PC-9 (cell line): ENCODE measurements around the gene PRSS21. TPM values are rescaled to one million over a fixed set of nuclear protein-coding genes. Genes with fewer than 3 reads are reported as not detected.

ENCODE experiments used
- BruUV-seq: library from RNA; stranded (reverse); fragments of 400-500 nt; replicated peaks from 2 replicates; lab custom pipeline; 2021; lab: Mats Ljungman, UMichigan
- CTCF ChIA-PET: fragments of 300-600 bp; sonication (Branson Sonifier 250); formaldehyde crosslinking; loops from one replicate; lab custom pipeline; 2022; ENCODE audit warnings: antibody characterized with exemption; lab: Charles Lee
- POLR2A ChIA-PET: fragments of 300-600 bp; sonication (Branson Sonifier 250); formaldehyde crosslinking; loops from one replicate; lab custom pipeline; 2022; ENCODE audit warnings: antibody characterized with exemption; ENCODE audit not compliant: unreplicated experiment; lab: Charles Lee
- DNase-seq, 2 experiments: peaks; one replicate each; pipeline versions ENCODE4 v3.0.0 to v3.0.0-alpha.2; 2015 to 2022; ENCODE audit warnings: mixed read lengths in 1 of 2
- H2AFZ ChIP-seq: fragments of 200-600 bp; sonication (generic); 2 replicates; pipeline ENCODE4 v1.8.1; 2017; ENCODE audit warnings: antibody characterized with exemption
- H3F3A ChIP-seq: fragments of 200-600 bp; sonication (generic); 2 replicates; pipeline ENCODE4 v1.8.1; 2017; ENCODE audit warnings: antibody characterized with exemption, mild to moderate bottlenecking, low read depth; ENCODE audit not compliant: insufficient read depth
- H3K27ac ChIP-seq: fragments of 200-600 bp; sonication (generic); 2 replicates; pipeline ENCODE4 v1.6.1; 2016; ENCODE audit warnings: mixed run types
- H3K27me3 ChIP-seq: fragments of 200-600 bp; sonication (generic); 2 replicates; pipeline ENCODE4 v1.6.1; 2016; ENCODE audit warnings: low read depth, mixed run types; ENCODE audit not compliant: insufficient read depth
- H3K36me3 ChIP-seq: fragments of 200-600 bp; sonication (generic); 2 replicates; pipeline ENCODE4 v1.6.1; 2016; ENCODE audit warnings: low read depth, mixed run types
- H3K4me1 ChIP-seq: fragments of 200-600 bp; sonication (generic); replicated peaks from 2 replicates; pipeline ENCODE4 v1.6.1; 2016; ENCODE audit warnings: mixed run types; ENCODE audit not compliant: insufficient read depth
- H3K4me2 ChIP-seq: fragments of 200-600 bp; sonication (generic); 2 replicates; pipeline ENCODE4 v1.6.1; 2017; ENCODE audit warnings: mixed run types
- H3K4me3 ChIP-seq: fragments of 200-600 bp; sonication (generic); 2 replicates; pipeline ENCODE4 v1.6.1; 2016; ENCODE audit warnings: mixed run types
- H3K79me2 ChIP-seq: fragments of 200-600 bp; sonication (generic); 2 replicates; pipeline ENCODE4 v1.6.1; 2017; ENCODE audit warnings: low read depth, mixed run types
- H3K9me2 ChIP-seq: fragments of 200-600 bp; sonication (generic); 2 replicates; pipeline ENCODE4 v1.8.1; 2017; ENCODE audit warnings: mild to moderate bottlenecking; ENCODE audit not compliant: insufficient read depth
- H3K9me3 ChIP-seq: fragments of 200-600 bp; sonication (generic); 2 replicates; pipeline ENCODE4 v1.8.1; 2016; ENCODE audit warnings: low read depth; ENCODE audit not compliant: insufficient read depth
- H4K20me1 ChIP-seq: fragments of 200-600 bp; sonication (generic); 2 replicates; pipeline ENCODE4 v1.8.1; 2017; ENCODE audit not compliant: insufficient read depth
- CTCF ChIP-seq: fragments of 200-600 bp; sonication (generic); conservative IDR thresholded peaks from 2 replicates; pipeline ENCODE4 v1.6.1; 2017; ENCODE audit warnings: mixed run types, antibody characterized with exemption, mild to moderate bottlenecking, moderate library complexity
- EZH2 ChIP-seq: fragments of 200-600 bp; sonication (generic); IDR thresholded peaks from 2 replicates; pipeline ENCODE4 v1.8.0; 2017; ENCODE audit warnings: antibody characterized with exemption, low read depth
- intact Hi-C: fragments of 100-400 bp; cut with micrococcal nuclease; formaldehyde crosslinking; loops from one replicate; pipeline ENCODE4 v1.10.0; 2022; ENCODE audit not compliant: unreplicated experiment
- total RNA-seq: library from RNA; stranded (reverse); gene quantifications from 2 replicates; pipeline ENCODE4 v1.2.3, GENCODE V29; 2021

PRSS21 gene
- total RNA-seq, 1 experiment from 2014 or later: 61.2 TPM

DNA sequence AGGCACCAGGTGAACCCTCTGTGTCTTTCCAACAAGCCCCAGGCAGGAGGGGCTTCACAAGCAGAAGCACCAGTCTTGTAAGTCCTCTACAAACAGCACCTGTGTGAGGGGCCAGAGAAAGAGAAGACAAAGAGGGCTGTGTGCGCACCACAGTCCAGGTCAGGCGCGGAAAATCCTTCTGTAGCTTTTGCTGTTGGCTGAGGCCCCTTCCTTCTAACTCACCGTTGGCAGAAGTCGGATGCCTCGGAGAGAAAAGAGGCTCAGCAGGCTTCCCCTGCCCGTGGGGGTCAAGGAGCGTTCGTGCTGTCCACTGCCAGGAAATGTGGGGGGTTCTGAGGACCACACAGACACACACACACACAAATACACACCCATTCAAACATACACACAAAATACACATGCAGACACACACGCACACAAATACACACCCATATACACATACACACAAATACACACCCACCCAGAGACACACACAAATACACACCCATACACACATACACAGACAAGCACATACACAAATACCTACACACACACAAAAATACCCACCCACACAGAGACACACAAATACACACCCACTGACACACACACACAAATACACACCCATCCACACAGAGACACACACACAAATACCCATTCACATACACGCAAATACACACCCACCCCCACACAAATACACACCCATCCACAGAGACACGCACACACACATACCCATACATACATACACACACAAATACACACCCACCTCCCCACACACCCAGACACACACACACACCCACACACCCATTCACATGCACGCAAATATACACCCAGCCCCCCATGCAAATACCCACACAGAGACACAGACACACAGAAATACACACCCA, 19.8 kb downstream of the PRSS21 start:
- Histone ChIP-seq H3K9me3 (no peaks in the 10 kb centered on the region), H3K27me3 (no peaks in the 10 kb centered on the region), H3K4me2 (peak overlapping the region; percentile 79), H3K4me1 (peaks cover 29% of the 10 kb centered on the region), H3K9me2 (no peaks in the 10 kb centered on the region), H4K20me1 (no peaks in the 10 kb centered on the region), H3K79me2 (no peaks in the 10 kb centered on the region), H3K36me3 (no peaks in the 10 kb centered on the region), H3K4me3 (peak overlapping the region; percentile 36; the same call in 1 of the 2 replicates), H3K27ac (peak overlapping the region; percentile 94), H3F3A (peaks cover 33% of the 10 kb centered on the region), H2AFZ (no peak overlapping the region)
- no peak for DNase-seq
- CTCF ChIA-PET: interaction anchor here (0.5 kb wide), 1 partner anchor 20 kb away, joined by 4 read pairs; no protein-coding TSS in a partner anchor
- BruUV-seq: no TSS peak
- intact Hi-C loops: loop anchor here (1.0 to 5.0 kb wide), 2 partner anchors 9 to 70 kb away; no protein-coding TSS in a partner anchor
- TF ChIP-seq CTCF: no peak
- POLR2A ChIA-PET: interaction anchor here (0.5 kb wide), 1 partner anchor 20 kb away, joined by 6 read pairs; the partner anchor contains the start of gene PRSS21

- no peaks in the 10 kb centered on the region for H4K20me1 ChIP-seq
- DNase-seq: no peak
- no peaks in the 10 kb centered on the region for H3K36me3 ChIP-seq
- H3K27ac ChIP-seq: no peak overlapping the region
- no TSS peak for BruUV-seq
- H3K4me3 ChIP-seq: no peak overlapping the region
- POLR2A ChIA-PET: no interaction called here
- H3K4me2 ChIP-seq: no peak overlapping the region
- intact Hi-C loops: loop anchor here (5.0 kb wide), 1 partner anchor 68 kb away; no protein-coding TSS in a partner anchor
- TF ChIP-seq CTCF (0 out of 2 replicates have a peak, but pooled peaks have one; percentile 52), EZH2 (no peak)
- CTCF ChIA-PET: interaction anchor here (1.1 to 2.2 kb wide), 2 partner anchors 29 to 31 kb away, joined by 3 to 6 read pairs; no protein-coding TSS in a partner anchor
- no peak overlapping the region for H2AFZ ChIP-seq
- peaks cover 38% of the 10 kb centered on the region for H3F3A ChIP-seq
- no peaks in the 10 kb centered on the region for H3K9me3 ChIP-seq
- H3K27me3 ChIP-seq: no peaks in the 10 kb centered on the region
- no peaks in the 10 kb centered on the region for H3K79me2 ChIP-seq
- no peaks in the 10 kb centered on the region for H3K9me2 ChIP-seq
- H3K4me1 ChIP-seq: peaks cover 32% of the 10 kb centered on the region
Observed at GRCh38 chr16:2838928-2839327, 21.9 kb downstream of the PRSS21 start.

GRCh38 chr16:2839650-2840450, 22.8 kb downstream of the PRSS21 start:
- Histone ChIP-seq H3F3A (peaks cover 45% of the 10 kb centered on the region), H3K4me1 (peaks cover 37% of the 10 kb centered on the region), H3K9me3 (no peaks in the 10 kb centered on the region), H4K20me1 (no peaks in the 10 kb centered on the region), H3K36me3 (no peaks in the 10 kb centered on the region), H3K4me3 (no peak overlapping the region), H3K27me3 (no peaks in the 10 kb centered on the region), H3K27ac (no peak overlapping the region), H3K4me2 (no peak overlapping the region), H3K9me2 (no peaks in the 10 kb centered on the region), H3K79me2 (no peaks in the 10 kb centered on the region), H2AFZ (no peak overlapping the region)
- no peak for DNase-seq
- TF ChIP-seq EZH2 (no peak), CTCF (no peak)
- BruUV-seq: no TSS peak
- ChIA-PET POLR2A (no interaction called here), CTCF (interaction anchor here (1.1 to 2.2 kb wide), 2 partner anchors 28 to 31 kb away, joined by 3 to 6 read pairs; no protein-coding TSS in a partner anchor)
- intact Hi-C loops: loop anchor here (5.0 kb wide), 1 partner anchor 67 kb away; no protein-coding TSS in a partner anchor
